Stimulated activated CD8-positive, alpha-beta memory T cell treated with anti-CD3 and anti-CD28 coated beads, Interleukin-12 subunit alpha, Interleukin-12 subunit beta, amount 100 ng/mL, for 4 hours (primary cell): ENCODE measurements around the gene ADGRL3.

Source experiments
- DNase-seq: peaks from one replicate; pipeline ENCODE4 v3.0.0-alpha.2; 2020; ENCODE audit warnings: low read depth

Gene ADGRL3

GRCh38 chr4:61549336-61549735, 349.2 kb downstream of the ADGRL3 start:
- no peak for DNase-seq

DNA sequence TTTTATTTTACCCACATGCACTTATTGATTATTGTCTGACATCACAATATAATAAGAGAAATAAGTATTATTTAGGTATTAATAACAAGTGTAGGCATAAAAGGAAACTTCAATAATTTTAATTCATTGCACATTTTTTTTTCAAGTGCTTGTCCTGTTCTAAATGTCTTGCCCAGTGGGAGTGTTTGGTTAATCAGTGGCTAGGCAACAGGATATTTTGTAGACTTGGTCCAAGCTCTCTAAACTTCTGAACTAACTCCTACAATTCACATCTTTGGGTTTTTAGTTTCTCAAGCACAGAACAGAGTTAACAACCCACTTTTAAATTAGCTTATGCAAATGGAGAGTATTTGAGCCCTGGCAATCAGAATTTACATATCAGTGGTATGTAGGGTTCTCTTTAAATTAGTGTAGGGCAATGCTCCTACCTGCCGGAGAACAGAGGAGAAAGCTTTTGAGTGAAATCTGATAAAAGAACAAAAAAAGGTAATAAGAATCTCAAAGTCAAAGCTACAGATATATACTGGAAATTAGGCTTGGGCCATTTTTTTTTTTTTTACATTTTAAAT, 353.5 kb downstream of the ADGRL3 start:
- no peak for DNase-seq

GRCh38 chr4:61555789-61556188, 355.7 kb downstream of the ADGRL3 start:
- DNase-seq: no peak

DNA sequence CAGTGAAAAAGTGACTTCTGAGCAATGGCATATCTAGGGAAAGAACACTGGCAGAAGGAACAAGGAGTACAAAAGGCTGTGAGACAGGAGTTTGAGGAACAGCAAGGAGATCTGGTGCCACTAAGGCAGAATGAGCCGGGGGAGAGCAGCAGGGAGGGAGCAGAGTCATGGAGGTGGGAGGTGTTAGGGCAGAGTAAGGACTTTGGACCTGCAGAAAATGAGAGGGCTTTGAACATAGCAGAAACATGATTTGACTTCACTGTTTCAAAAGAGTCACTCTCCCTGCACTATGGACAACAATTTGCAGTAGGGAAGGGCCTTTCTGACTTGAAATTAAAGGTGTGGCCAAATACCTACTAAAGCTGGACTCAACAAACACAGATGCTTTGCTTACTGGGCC, 356.2 kb downstream of the ADGRL3 start:
- no peak for DNase-seq

DNA sequence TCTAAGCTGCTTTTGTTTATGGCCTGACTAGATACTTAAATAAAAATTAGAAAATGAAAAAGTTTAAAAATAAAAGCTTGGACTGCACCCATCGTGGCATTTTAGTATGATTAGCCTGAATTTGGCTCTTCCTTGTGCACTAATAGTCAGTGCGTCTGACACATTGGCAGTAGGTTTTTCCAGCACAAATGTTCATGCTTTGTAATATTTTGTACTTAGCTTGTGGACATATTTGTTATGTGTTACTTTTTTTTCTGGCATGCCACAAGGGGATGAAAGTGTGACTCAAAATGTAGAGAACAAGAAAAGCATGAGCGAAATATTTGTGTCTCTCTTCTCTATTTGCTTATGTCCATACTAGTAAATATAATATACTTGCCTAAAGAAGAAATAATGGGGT, 359.3 kb downstream of the ADGRL3 start:
- DNase-seq: no peak

DNA sequence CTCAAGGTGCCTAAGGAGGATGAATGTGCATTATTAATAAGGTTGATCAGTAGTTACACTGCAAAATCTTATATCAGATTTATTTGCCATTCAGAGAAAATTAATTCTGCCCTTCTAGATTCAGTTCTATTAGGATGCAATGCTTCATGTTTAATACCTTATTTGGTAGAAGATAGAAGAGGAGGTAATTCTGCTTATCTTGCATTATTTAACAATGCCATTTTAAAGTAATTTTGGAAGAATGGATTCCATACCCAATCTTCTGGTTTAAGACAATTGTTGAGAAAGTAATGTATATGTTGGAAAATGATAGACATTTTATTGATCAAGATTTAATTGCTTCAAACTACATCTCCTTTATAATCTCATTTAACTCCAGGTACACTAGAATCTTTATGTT, 360.9 kb downstream of the ADGRL3 start:
- DNase-seq: no peak

GRCh38 chr4:61571761-61572559, 371.8 kb downstream of the ADGRL3 start:
- no peak for DNase-seq

DNA sequence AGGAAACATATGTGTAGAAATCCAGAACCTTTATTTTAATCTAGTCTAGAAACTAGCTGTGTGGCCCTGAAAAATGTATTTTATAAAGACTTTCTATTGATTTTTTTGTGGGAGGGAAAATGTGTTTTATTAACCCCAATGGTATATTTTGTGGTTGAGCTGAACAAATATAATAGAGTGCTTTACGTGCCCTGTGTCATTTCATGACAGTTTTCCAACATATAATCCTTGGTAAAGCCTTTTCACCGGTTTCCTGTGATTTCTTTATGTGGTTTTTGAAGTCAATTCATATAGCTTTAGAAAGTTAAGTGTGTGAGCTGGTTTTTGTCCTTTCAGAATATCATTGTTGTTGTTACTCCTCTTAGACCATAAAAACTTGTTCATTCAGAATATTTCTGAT, 375.7 kb downstream of the ADGRL3 start:
- DNase-seq: no peak

DNA sequence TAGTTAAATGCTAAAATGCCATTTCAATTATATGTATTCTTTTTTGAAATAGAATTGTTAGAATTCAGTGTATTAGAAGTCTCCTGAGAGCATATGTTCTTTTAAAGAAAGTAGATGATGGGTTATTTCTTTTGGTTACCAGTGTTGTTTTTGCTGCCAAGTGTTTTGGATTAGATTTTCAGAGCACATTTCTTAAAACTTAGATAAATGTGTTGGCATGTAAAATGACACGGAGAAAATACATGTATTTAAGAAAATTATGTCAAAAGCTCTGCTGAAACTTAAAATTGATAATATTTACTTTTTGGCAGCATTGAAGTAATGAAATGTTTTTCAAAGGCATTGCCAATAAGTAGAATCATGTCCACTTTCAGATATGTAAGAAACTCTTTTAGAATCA, 379.7 kb downstream of the ADGRL3 start:
- no peak for DNase-seq

GRCh38 chr4:61580721-61581377, 380.7 kb downstream of the ADGRL3 start:
- no peak for DNase-seq

- DNase-seq: no peak
Measured at GRCh38 chr4:61583696-61584095, 383.6 kb downstream of the ADGRL3 start.

DNA sequence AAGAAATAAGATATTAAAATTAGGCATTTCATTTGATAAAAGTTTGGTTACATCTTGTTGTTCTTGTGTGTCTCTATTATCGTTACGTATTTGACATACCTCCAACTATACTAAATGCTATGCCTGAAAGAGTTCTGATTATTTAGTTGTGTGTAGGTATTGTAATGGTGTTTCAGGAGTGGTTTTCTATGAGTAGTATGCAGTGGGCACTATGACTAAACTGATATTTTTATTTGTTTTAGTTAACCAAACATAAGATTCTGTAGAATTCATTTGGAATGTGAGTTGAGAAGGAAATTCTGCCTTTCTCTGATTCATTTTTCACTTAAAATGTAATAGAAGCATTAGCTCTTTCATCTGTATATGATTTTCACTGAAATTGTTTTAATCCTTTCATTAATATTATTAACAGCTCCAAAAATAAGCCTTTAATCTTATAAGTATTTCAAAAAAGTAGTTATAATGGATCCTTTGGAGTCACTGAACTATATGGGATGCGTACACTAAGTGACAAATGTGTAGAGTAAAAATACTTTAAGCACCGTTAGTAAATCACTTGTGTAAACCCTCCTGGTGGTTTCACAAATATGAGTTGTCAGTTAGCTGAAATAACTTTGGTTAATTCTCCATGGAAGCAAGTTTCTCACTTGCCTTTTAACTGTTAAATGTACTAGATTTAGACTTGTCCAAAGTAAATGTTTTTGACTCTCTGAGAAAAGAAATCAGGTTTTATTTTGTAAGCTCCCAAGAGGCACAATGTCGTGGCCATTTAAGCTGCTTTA, 388.7 kb downstream of the ADGRL3 start:
- DNase-seq: no peak

GRCh38 chr4:61590881-61591280, 390.8 kb downstream of the ADGRL3 start:
- no peak for DNase-seq

- DNase-seq: no peak
Measured at GRCh38 chr4:61596606-61597340, 396.6 kb downstream of the ADGRL3 start.

- no peak for DNase-seq
Measured at GRCh38 chr4:61603086-61603485, 403.0 kb downstream of the ADGRL3 start.

GRCh38 chr4:61604054-61604453, 403.9 kb downstream of the ADGRL3 start:
- no peak for DNase-seq

DNA sequence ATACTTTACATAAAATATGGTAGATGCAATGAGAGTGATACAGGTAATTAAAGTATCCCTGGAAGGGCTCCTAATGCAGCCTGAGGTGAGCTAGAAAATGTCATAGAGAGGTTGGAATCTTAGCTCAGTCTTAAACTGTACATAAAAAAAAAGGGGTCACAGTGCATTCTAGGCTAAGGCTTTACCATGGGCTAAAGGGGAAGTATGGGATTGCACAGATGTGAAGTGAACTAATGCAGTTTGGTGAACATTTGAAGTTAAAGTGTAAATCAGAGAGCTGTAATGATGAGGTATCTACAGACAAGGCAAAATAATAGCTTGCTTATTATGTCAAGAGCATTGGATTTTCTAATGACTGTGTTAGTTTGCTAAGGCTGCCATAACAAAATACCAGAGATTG, 405.9 kb downstream of the ADGRL3 start:
- no peak for DNase-seq

DNA sequence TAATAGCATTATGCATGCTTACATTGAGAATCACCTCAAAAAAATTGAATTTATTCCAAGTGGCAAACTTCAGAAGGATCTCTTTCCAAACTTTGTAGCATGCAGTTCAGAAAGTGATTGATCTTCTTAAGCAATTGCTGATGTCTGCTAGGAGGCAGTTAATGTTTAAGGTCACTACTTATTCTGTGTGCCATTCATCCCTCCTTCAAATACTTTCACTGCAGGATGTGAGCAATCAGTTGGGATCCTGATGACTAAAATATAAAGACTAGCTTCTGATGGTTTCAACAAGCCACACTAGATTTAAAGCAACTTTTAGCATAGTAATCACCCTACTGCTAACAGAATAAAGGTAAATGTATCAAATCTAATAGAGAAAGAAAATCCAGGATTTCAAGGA, 414.1 kb downstream of the ADGRL3 start:
- DNase-seq: no peak

DNA sequence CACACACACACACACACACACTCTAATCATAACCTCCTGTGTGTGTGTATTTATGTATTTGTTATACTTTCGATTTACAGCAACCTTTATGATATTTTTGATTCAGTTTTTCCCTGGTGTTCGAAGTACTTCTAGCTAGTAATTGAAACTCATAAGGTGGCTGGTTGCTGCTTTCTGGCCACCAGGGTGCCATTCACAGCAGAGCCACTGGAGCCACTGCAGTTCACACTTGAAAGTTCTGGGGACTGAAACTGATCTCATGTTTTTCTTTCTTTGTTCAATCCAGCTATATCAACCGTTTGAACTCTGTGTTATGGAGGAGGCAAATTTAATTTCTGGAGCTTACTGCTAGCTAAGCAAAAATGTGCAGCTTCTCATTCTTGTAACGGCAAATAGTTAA, 419.4 kb downstream of the ADGRL3 start:
- no peak for DNase-seq

DNA sequence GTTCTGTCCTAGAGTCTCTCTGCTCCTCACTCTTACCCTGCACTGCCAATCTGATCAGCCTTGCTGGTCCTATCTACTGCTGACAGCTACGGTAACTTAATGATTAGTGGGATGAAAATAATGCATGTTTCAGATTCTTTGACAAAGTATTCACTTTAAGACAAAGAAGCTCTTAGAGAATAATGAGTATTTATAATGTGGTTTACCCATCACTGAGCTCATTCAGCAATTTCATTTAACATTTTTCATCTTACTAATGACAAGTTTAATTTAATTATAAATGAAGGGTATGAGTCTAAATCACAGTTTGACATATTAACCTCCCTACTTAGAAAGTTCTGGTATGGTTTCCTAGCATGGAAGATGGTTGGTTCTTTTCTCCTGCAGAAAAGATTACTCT, 428.2 kb downstream of the ADGRL3 start:
- no peak for DNase-seq

DNA sequence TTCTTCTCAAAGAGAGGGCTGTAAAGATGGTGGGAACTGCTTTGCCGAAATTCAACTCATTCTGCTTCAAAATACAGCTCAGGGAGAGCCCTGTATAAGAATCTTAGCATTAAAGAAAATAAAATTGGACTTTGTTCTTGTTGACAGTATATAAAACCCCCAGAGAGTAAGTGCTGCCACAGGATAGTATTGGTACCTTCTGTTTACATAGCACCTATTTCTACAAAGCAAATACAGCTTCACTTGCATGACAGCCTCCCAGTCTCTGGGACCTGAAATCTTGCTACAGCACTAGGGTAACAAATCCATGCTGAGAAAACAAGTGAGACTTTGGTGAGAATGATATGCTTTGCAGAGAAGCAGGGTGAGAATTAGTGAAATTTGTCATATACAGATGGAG, 428.6 kb downstream of the ADGRL3 start:
- no peak for DNase-seq

DNA sequence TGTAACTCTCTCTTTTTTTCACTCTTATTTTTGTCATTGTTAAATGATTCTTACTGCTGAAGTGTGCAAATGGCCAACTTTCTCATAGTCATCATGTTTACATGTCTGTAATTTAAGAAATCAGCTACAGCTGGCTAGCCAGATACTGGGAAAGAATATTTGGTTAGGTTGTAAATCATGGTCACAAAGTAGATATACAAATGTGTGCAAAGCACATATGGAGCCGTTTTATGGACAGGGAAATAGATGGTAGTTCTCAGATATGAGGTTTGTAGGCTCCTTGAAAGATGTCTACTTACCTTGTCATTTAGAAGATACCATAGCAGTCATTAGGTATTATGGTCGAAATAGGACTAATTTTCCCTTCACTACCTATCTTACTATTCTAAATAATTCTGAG, 430.4 kb downstream of the ADGRL3 start:
- DNase-seq: no peak
